Head of caudate nucleus (tissue), 42 donors: ENCODE results near the gene RBM10.
"Not testable (repeated sequence)": the region's sequence is repeated elsewhere in the genome, so short reads cannot be mapped to it uniquely, and the experiment has no call there.

Experiments used
- DNase-seq, 42 donors: peaks; one replicate each; pipeline versions ENCODE4 v3.0.0 to v3.0.0-alpha.2; 2020 to 2021; ENCODE audit warnings: mixed read lengths in 7 of 42
- intact Hi-C: fragments of 100-400 bp; cut with DNase I; formaldehyde crosslinking; loops from one replicate; pipeline ENCODE4 v1.15.0; 2022

The RBM10 gene, protein sequence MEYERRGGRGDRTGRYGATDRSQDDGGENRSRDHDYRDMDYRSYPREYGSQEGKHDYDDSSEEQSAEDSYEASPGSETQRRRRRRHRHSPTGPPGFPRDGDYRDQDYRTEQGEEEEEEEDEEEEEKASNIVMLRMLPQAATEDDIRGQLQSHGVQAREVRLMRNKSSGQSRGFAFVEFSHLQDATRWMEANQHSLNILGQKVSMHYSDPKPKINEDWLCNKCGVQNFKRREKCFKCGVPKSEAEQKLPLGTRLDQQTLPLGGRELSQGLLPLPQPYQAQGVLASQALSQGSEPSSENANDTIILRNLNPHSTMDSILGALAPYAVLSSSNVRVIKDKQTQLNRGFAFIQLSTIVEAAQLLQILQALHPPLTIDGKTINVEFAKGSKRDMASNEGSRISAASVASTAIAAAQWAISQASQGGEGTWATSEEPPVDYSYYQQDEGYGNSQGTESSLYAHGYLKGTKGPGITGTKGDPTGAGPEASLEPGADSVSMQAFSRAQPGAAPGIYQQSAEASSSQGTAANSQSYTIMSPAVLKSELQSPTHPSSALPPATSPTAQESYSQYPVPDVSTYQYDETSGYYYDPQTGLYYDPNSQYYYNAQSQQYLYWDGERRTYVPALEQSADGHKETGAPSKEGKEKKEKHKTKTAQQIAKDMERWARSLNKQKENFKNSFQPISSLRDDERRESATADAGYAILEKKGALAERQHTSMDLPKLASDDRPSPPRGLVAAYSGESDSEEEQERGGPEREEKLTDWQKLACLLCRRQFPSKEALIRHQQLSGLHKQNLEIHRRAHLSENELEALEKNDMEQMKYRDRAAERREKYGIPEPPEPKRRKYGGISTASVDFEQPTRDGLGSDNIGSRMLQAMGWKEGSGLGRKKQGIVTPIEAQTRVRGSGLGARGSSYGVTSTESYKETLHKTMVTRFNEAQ

GRCh38 chrX:47144626-47145394, at the start of gene RBM10, which contains the start of gene NDUFB11:
Gene RBM10, plus strand, starts transcription at chrX:47145221. Its CDS starts 2,261 bp downstream, at chrX:47147482.
Gene NDUFB11, minus strand, starts transcription at chrX:47144702. Its CDS starts 23 bp downstream, at chrX:47144679.
- peak; percentile 80 to 97 (median 92) for DNase-seq
- intact Hi-C loops: no loop called here

- DNase-seq: no peak
- intact Hi-C loops: no loop called here
Measured at GRCh38 chrX:47097018-47097417, 48.0 kb upstream of the RBM10 start.

DNA sequence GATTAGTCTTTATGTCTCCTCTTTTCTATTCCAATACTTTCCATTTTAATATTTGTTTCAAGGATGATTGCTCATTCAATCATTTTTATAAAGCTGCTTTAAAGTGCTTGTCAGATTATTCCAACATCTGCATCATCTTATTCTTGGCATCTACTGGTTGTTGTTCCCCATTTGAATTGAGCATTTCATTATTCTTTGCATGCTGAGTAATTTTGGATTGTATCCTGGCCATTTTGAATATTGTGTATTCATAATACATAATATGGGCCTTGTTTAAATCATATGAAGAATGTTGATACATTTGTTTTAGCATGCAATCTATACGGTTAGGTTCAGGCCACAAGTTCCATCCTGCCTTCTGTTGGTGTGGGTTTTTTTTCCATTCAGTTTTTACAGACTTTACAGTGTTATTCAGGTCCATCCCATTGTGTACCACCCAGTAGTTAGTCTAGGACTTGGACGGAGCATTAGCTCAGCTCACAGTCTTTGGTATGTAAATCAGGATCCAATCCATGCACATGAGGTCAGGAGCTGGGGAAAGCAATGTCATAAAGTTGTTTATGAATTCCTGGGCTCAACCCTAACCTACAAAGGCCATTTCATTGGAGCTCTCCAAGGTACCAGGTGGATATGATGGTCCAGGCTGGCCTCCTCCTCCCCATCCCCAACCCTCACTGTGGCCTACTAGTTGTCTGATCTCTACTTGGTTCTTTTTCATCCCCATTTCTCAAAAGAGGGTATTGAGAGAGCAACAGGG, 46.5 kb upstream of the RBM10 start:
- no peak for DNase-seq
- intact Hi-C loops: no loop called here

DNA sequence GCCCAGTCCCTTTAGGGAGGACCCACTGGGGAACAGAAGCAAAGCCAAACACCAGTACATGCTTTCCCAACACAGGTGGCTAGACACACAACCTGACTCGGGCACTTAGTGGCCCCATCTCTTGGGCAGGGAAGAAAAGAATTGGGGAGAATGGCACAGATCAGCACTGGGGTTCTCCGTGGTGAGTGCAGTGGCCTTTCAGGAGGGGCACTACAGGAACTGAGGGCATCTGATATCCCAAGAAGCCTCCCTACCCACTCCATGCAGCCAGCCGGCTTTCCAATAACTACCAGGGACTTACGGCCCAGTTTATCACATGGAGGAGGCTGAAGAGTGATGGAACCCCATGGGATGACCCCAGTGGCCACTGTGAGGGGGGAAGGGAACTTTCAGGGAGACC, 43.8 kb upstream of the RBM10 start:
- intact Hi-C loops: no loop called here
- no peak for DNase-seq

GRCh38 chrX:47110936-47111615, 33.9 kb upstream of the RBM10 start:
- DNase-seq, intact Hi-C loops: not testable (repeated sequence)

GRCh38 chrX:47112316-47112954, 32.6 kb upstream of the RBM10 start:
- intact Hi-C loops: no loop called here
- DNase-seq: peak in 41 of 42 donors; percentile 19 to 83 (median 57)

GRCh38 chrX:47116551-47117110, 28.4 kb upstream of the RBM10 start:
- intact Hi-C loops, DNase-seq: not testable (repeated sequence)

DNA sequence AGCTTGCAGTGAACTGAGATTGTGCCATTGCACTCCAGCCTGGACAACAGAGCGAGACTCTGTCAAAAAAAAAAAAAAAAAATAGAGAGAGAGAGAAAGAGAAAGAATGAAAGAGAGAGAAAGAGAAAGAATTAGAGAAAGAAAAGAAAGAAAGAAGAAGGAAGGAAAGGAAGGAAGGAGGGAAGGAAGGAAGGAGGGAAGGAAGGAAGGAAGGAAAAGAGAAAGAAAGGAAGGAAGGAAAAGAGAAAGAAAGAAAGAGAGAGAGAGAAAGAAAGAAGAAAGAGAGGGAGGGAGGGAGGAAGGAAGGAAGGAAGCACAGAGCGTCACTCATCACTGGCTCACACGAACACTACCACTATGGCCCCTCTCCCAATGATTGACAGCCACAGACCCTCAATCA, 20.6 kb upstream of the RBM10 start:
- intact Hi-C loops, DNase-seq: not testable (repeated sequence)

GRCh38 chrX:47129157-47129898, 15.7 kb upstream of the RBM10 start:
- DNase-seq: peak; percentile 79 to 97 (median 91)
- intact Hi-C loops: no loop called here

DNA sequence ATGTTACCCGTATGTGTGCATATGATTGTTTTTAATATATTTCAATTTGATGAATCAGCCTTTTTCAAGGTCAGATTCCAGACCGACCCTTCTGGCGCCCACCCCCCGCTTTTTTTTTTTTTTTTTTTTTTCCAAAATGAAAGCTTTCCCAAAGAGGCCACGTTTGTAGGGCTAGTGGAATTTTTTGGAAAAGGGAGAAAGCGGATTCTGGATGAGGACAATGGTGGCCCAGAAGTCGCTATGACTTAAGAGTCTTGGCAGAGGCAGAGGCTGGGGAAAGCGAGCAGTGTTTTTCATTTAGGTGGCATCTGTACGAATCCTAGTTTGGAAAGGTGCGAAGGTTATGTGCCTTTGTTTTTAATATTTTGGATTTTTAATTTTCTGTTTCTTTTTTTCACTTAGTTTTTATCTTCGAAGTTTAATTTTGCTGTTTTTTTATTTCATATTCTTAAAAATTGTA, 15.1 kb upstream of the RBM10 start:
- intact Hi-C loops: no loop called here

DNA sequence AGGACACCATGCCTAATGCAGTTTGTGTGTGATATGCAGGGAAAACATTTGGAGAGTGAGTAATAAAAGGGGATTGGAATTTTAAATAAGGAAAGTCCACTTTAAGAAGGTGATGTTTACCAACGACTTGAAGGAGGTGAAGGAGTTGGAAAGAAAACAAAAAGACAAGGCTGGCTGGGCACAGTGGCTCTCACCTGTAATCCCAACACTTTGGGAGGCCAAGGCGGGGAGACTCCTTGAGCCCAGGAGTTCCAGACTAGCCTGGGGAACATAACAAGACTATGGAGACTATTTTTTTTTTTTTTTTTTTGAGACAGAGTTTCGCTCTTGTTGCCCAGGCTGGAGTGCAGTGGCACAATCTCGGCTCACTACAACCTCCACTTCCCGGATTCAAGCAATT, 11.5 kb upstream of the RBM10 start:
- no peak for DNase-seq
- intact Hi-C loops: no loop called here

More for the DNA sequence above, 15.1 kb upstream of the RBM10 start:
- peak in 4 of 42 donors; percentile 1 to 52 (median 29) for DNase-seq

DNA sequence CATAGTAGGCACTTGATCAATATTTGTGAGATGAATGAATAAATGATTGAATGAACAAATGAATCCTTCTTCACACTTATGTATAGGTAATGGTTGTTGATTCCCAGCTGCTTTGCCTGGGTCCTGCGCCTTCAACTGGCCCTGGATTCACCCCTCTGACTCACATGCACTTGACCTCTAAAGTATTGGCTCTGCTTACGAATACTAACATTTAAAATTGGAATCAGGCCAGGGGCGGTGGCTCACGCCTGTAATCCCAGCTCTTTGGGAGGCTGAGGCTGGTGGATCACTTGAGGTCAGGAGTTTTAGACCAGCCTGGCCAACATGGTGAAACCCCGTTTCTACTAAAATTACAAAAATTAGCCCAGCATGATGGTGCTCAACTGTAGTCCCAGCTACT, 9.4 kb upstream of the RBM10 start:
- intact Hi-C loops: not testable (repeated sequence)
- DNase-seq: peak in 1 of 42 donors; percentile 4

DNA sequence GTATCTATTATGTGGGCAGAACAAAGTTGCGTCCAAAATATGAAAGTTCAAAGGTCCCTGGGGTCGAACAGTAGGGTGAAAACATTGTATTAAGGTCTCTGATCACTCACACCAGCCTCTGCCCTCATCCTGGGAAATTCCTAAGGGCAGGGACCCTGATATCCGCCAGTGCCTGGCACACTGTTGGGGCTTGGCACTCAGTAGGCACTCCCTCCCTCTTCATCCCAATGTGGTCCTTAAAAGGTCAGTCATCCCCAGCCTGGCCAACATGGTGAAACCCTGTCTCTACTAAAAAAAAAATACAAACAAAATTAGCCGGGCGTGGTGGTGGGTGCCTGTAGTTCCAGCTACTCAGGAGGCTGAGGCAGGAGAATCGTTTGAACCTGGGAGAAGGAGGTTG, 6.8 kb upstream of the RBM10 start:
- intact Hi-C loops: no loop called here
- DNase-seq: no peak

DNA sequence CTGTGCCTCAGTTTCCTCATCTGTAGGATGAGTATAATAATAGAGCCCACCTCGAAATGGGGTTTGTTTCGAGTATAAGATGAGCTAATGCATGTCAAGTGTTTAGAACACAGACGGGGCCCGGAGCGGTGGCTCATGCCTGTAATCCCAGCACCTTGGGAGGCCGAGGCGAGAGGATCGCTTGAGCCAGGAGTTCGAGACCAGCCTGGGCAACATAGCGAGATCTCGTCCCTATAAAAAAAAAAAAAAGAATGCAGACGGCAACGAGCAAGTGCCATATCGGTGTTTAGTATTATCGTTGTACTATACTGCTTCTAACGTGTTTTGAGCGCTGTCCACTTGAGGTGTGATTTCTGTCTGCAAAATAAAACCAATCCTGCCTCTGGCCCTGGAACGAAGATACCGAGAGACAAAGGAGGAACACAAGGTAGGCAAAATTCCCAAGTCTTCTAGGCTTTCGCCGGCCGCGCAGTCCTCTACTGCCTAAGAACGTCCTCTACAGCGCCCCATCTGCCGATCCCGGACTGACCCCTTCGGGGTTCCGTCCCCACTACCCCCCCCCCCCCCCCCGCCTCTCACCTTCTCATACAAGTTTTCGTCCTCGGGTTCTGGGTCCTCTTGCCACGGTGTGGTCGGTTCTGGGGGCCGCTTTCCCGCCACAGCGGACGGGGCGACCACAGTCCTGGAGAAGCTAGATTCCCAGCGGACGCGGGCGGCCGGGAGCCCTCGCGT, 961 bp upstream of the RBM10 start:
- intact Hi-C loops: no loop called here
- DNase-seq: peak in 30 of 42 donors; percentile 1 to 57 (median 35)

GRCh38 chrX:47145395-47146120, 537 bp downstream of the RBM10 start:
- DNase-seq: peak in 16 of 42 donors; percentile 5 to 45 (median 15)
- intact Hi-C loops: no loop called here
